Spinal cord (tissue), 10 donors: ENCODE data around the gene LMX1B. TPM values are rescaled to one million over a fixed set of nuclear protein-coding genes. Genes with fewer than 3 reads are reported as not detected.

Experiments used
- DNase-seq, 6 donors: peaks; one replicate each; pipeline versions ENCODE4 v3.0.0 to v3.0.0-alpha.2; 2013 to 2015; ENCODE audit warnings: low spot score in 6 of 6, low read depth in 4 of 6
- H3K27ac ChIP-seq: one replicate; pipeline ENCODE4 v1.5.1; 2013; ENCODE audit warnings: low read depth, low read length, control low read depth
- H3K27me3 ChIP-seq: one replicate; pipeline ENCODE4 v1.6.1; 2013; ENCODE audit warnings: low read length; ENCODE audit not compliant: control insufficient read depth, insufficient read depth
- H3K36me3 ChIP-seq: one replicate; pipeline ENCODE4 v1.6.1; 2013; ENCODE audit warnings: low read length; ENCODE audit not compliant: control insufficient read depth, insufficient read depth
- H3K4me1 ChIP-seq: one replicate; pipeline ENCODE4 v1.6.1; 2013; ENCODE audit warnings: low read length; ENCODE audit not compliant: control insufficient read depth, insufficient read depth
- H3K4me3 ChIP-seq: one replicate; pipeline ENCODE4 v1.5.1; 2013; ENCODE audit warnings: low read depth, low read length, control low read depth
- H3K9me3 ChIP-seq: one replicate; pipeline ENCODE4 v1.6.1; 2013; ENCODE audit warnings: low read length; ENCODE audit not compliant: control insufficient read depth, insufficient read depth
- WGBS: methylation state at CpG from one replicate; pipeline ENCODE4 v1.1.5; 2013; ENCODE audit warnings: missing lambda C conversion rate; ENCODE audit not compliant: insufficient coverage; 5-methylcytosine and 5-hydroxymethylcytosine counted together
- polyA plus RNA-seq, 2 donors: library from polyadenylated mRNA; unstranded; fragments of 120-200 nt; gene quantifications; one replicate each; pipeline ENCODE4 v1.2.1, GENCODE V29; 2013; ENCODE audit not compliant: insufficient read length in 2 of 2
- total RNA-seq, 2 donors: library from RNA; depleted of rRNA in 1 of 2; stranded (reverse); fragments of 120-200 nt in 1 of 2; fragments of >200 nt in 1 of 2; gene quantifications; one replicate each; pipeline versions ENCODE4 v1.2.3 to v1.2.4, GENCODE V29; 2013 to 2014
- donor health status: healthy.

Gene LMX1B
- total and polyA plus RNA-seq, 4 donors: 3.5 to 34.0 (median 17.7) TPM

DNA sequence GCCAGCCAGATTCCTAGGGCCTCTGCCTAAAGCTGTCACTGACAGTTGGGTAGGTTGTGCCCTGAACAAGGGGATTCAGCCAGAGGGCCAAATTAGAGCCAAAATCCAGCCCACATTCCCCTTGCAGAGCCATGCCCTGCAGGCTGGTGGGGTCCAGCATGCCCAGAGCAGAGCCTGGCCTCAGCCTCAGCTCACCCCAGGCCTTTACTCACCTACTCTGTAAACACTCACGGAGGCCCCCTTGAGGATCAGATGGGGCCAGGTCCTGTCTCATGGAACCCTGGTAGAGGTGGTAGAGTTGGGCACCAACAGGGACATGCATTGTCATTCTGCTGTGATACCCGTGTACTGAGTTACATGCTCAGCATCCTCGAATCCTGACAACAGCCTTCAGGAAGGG, 74.9 kb downstream of the LMX1B start:
- H3K4me3 ChIP-seq: no peak overlapping the region
- H3K27me3 ChIP-seq: peaks cover 46% of the 10 kb centered on the region
- no peak for DNase-seq
- 58% methylated on average over 2 of the region's 3 CpGs for WGBS
- H3K9me3 ChIP-seq: no peaks in the 10 kb centered on the region
- peaks cover 24% of the 10 kb centered on the region for H3K36me3 ChIP-seq
- peaks cover 53% of the 10 kb centered on the region for H3K4me1 ChIP-seq
- no peak overlapping the region for H3K27ac ChIP-seq

DNA sequence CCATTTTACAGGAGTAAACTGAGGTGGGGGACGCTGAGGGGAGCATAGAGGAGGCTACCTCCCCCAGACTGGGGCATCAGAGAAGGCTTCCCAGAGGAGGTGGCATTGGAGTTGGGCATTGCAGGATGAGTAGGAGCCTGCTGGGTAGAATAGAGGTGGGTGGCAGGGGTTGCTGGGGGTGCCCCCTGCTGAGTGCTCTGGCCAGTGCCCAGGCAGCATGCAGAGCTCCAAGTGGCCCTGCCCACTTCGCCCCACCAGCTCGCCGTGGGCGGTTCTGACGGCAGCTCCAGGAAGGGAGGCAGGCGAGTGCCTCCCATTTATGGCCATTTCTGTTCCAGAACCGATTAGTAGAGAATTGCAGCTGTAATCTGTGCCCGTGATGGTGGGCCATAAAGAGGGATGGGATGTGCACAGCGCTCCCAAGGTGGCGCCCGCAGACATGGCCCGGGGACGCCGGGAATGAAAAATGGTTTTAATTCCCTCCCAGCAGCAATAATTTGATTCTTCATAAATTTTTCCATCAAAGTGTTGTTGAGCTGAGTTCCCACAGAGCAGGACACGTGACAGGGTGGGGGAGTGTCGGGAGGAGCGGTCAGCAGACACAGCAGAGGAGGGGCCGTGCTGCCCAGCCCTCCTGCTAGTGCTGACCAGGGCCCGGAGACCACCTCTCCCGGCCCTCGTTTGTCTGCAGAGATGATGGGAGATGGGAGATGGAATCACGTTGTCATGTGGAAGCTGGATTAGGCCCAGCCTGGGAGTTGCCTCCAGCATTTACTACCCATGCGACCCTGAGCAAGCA, 75.5 kb downstream of the LMX1B start:
- DNase-seq: peak in 2 of 6 donors; percentile 59 to 96
- H3K4me1 ChIP-seq: peaks cover 53% of the 10 kb centered on the region
- peaks cover 40% of the 10 kb centered on the region for H3K27me3 ChIP-seq
- H3K27ac ChIP-seq: no peak overlapping the region
- peaks cover 24% of the 10 kb centered on the region for H3K36me3 ChIP-seq
- 29% methylated on average over 16 of the region's 24 CpGs for WGBS
- H3K4me3 ChIP-seq: no peak overlapping the region
- no peaks in the 10 kb centered on the region for H3K9me3 ChIP-seq

GRCh38 chr9:126690431-126691051, 76.8 kb downstream of the LMX1B start:
- H3K9me3 ChIP-seq: no peaks in the 10 kb centered on the region
- H3K4me3 ChIP-seq: no peak overlapping the region
- 42% methylated on average over 25 of the region's 25 CpGs for WGBS
- H3K36me3 ChIP-seq: peaks cover 31% of the 10 kb centered on the region
- DNase-seq: peak in 1 of 6 donors; percentile 62
- H3K27ac ChIP-seq: no peak overlapping the region
- peaks cover 28% of the 10 kb centered on the region for H3K27me3 ChIP-seq
- peaks cover 58% of the 10 kb centered on the region for H3K4me1 ChIP-seq

DNA sequence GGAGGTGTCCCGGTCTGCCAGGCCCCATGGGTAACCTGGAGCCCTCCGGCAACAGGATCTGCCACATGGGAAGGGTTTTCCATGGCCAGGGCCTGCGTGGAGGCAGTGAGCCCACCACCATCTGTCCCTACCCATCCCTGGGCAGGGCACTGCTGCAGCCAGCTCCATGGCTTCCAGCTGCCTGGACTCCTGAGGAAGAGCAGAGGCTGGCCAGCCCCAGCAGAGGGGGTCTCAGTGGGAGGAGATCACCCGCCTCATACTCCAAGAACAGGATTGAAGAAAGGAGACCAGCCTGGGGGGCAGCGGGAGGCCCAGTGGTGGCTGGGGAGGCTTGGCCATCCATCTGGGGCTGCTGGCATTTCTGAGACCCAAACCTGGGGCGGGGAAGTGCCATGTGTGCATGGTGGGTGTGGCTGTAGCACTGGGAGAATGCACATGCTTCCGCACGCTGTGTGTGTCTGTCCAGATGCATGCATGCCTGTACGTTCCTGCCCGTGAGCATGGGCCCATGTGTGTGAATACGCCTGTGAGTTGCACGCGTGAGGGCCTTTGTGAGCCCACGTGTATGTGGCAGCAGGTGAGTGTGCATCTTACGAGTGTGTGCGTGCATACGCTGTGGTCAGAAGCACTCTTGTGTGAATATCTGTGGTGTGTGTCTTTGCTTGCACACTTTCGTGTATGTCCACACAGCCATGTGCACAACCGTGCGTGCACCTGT, 78.5 kb downstream of the LMX1B start:
- H3K36me3 ChIP-seq: peaks cover 46% of the 10 kb centered on the region
- no peak for DNase-seq
- WGBS: 89% methylated on average over 19 of the region's 20 CpGs
- no peak overlapping the region for H3K4me3 ChIP-seq
- H3K27me3 ChIP-seq: peaks cover 21% of the 10 kb centered on the region
- H3K27ac ChIP-seq: no peak overlapping the region
- peaks cover 58% of the 10 kb centered on the region for H3K4me1 ChIP-seq
- H3K9me3 ChIP-seq: no peaks in the 10 kb centered on the region

GRCh38 chr9:126692759-126693427, 79.2 kb downstream of the LMX1B start:
- 86% methylated on average over 31 of the region's 32 CpGs for WGBS
- no peak overlapping the region for H3K4me3 ChIP-seq
- DNase-seq: no peak
- H3K36me3 ChIP-seq: peaks cover 48% of the 10 kb centered on the region
- no peak overlapping the region for H3K27ac ChIP-seq
- no peaks in the 10 kb centered on the region for H3K9me3 ChIP-seq
- H3K4me1 ChIP-seq: peaks cover 53% of the 10 kb centered on the region
- H3K27me3 ChIP-seq: peaks cover 17% of the 10 kb centered on the region

GRCh38 chr9:126693428-126693944, 79.8 kb downstream of the LMX1B start:
- Histone ChIP-seq H3K4me1 (peaks cover 48% of the 10 kb centered on the region), H3K36me3 (peaks cover 48% of the 10 kb centered on the region), H3K9me3 (no peaks in the 10 kb centered on the region), H3K27ac (no peak overlapping the region), H3K27me3 (peaks cover 14% of the 10 kb centered on the region), H3K4me3 (no peak overlapping the region)
- DNase-seq: no peak
- WGBS: 82% methylated on average over 15 of the region's 20 CpGs

GRCh38 chr9:126694206-126695081, 80.7 kb downstream of the LMX1B start:
- peaks cover 38% of the 10 kb centered on the region for H3K4me1 ChIP-seq
- no peak overlapping the region for H3K4me3 ChIP-seq
- DNase-seq: no peak
- H3K27ac ChIP-seq: no peak overlapping the region
- H3K36me3 ChIP-seq: peaks cover 50% of the 10 kb centered on the region
- H3K27me3 ChIP-seq: peaks cover 5% of the 10 kb centered on the region
- WGBS: 62% methylated on average over 11 of the region's 11 CpGs
- no peaks in the 10 kb centered on the region for H3K9me3 ChIP-seq

- peaks cover 3% of the 10 kb centered on the region for H3K27me3 ChIP-seq
Observed at GRCh38 chr9:126695186-126695585, 81.5 kb downstream of the LMX1B start.

More at GRCh38 chr9:126695186-126695585, 81.5 kb downstream of the LMX1B start:
- 77% methylated on average over 14 of the region's 14 CpGs for WGBS
- Histone ChIP-seq H3K9me3 (no peaks in the 10 kb centered on the region), H3K36me3 (peaks cover 52% of the 10 kb centered on the region), H3K27ac (no peak overlapping the region), H3K4me1 (peaks cover 31% of the 10 kb centered on the region), H3K4me3 (no peak overlapping the region)
- DNase-seq: no peak
